HepG2 (cell line): Measurements from ENCODE around the gene CLASRP. TPM values are rescaled to one million over a fixed set of nuclear protein-coding genes. Genes with fewer than 3 reads are reported as not detected.

Experiments
- ATAC-seq: fragments of 200-7000 bp; cut with Tn5 transposase; 3 replicates; pipeline ENCODE4 v1.9.1; 2020; ENCODE audit warnings: mild to moderate bottlenecking, moderate library complexity
- BruUV-seq: library from RNA; stranded (reverse); fragments of 400-500 nt; replicated peaks from 2 replicates; lab custom pipeline; 2021; lab: Mats Ljungman, UMichigan
- CTCF ChIA-PET: fragments of 300-600 bp; formaldehyde crosslinking; extraction: SDS; loops from one replicate; lab custom pipeline; 2021; ENCODE audit warnings: low total read pairs, inconsistent platforms, low intra/inter-chr PET ratio; lab: Yijun Ruan, JAX
- POLR2A ChIA-PET: fragments of 350-600 bp; sonication (Branson Sonifier 250); formaldehyde crosslinking; loops from one replicate; lab custom pipeline; 2020; ENCODE audit warnings: antibody characterized with exemption, inconsistent platforms; lab: Yijun Ruan, JAX
- DNase-seq: peaks from one replicate; pipeline ENCODE4 v3.0.0-alpha.2; 2015; ENCODE audit warnings: low spot score
- FAIRE-seq: peaks from 3 replicates; lab custom pipeline; 2011; peaks lifted over from hg19 to GRCh38; lab: Jason Lieb, UNC
- H2AFZ ChIP-seq: one replicate; pipeline ENCODE4 v1.6.1; 2011; ENCODE audit warnings: low read length, inconsistent platforms
- H3K27ac ChIP-seq: fragments of 300-600 bp; 3 replicates; pipeline ENCODE4 v1.8.0; 2011; ENCODE audit warnings: mixed run types, mild to moderate bottlenecking, mixed read lengths, low read length, inconsistent platforms; ENCODE audit not compliant: insufficient read depth; ENCODE audit errors: extremely low read length
- H3K27me3 ChIP-seq, 2 experiments: fragments of 200-600 bp in 1 of 2; 2 replicates in 1 of 2; 3 replicates in 1 of 2; pipeline versions ENCODE4 v1.6.0 to v1.8.0; 2011; ENCODE audit warnings: low read length in 2 of 2, mild to moderate bottlenecking in 2 of 2, moderate library complexity in 2 of 2, inconsistent platforms in 1 of 2; ENCODE audit not compliant: insufficient read depth in 2 of 2, control insufficient read depth in 1 of 2
- H3K36me3 ChIP-seq, 2 experiments: fragments of 200-600 bp in 1 of 2; replicated peaks in 1 of 2; 2 replicates in 1 of 2; 3 replicates in 1 of 2; pipeline versions ENCODE4 v1.5.1 to v1.8.0; 2011; ENCODE audit warnings: low read length in 2 of 2, inconsistent platforms in 1 of 2; ENCODE audit not compliant: insufficient read depth in 2 of 2, control insufficient read depth in 1 of 2
- H3K4me1 ChIP-seq: 2 replicates; pipeline ENCODE4 v1.5.1; 2012; ENCODE audit warnings: low read length, inconsistent platforms; ENCODE audit not compliant: insufficient read depth
- H3K4me2 ChIP-seq: 2 replicates; pipeline ENCODE4 v1.6.0; 2011; ENCODE audit warnings: low read depth, low read length, inconsistent platforms
- H3K4me3 ChIP-seq, 3 experiments: fragments of 200-600 bp in 1 of 3; sonication (generic), shearing (Covaris generic) in 1 of 3; replicated peaks in 1 of 3; 2 replicates each; pipeline ENCODE4 v1.5.1; 2011 to 2016; ENCODE audit warnings: low read length in 3 of 3, inconsistent platforms in 2 of 3, low read depth in 2 of 3, mild to moderate bottlenecking in 2 of 3, control low read depth in 1 of 3, mixed read lengths in 1 of 3; ENCODE audit not compliant: insufficient read depth in 1 of 3
- H3K79me2 ChIP-seq: one replicate; pipeline ENCODE4 v1.6.1; 2011; ENCODE audit warnings: low read length, inconsistent platforms; ENCODE audit not compliant: insufficient read depth
- H3K9ac ChIP-seq: 2 replicates; pipeline ENCODE4 v1.6.0; 2011; ENCODE audit warnings: mild to moderate bottlenecking, low read depth, low read length, inconsistent platforms; ENCODE audit not compliant: insufficient read depth
- H3K9me3 ChIP-seq: 2 replicates; pipeline ENCODE4 v1.5.1; 2012; ENCODE audit warnings: mild to moderate bottlenecking, low read length
- H4K20me1 ChIP-seq: 2 replicates; pipeline ENCODE4 v1.6.0; 2011; ENCODE audit warnings: inconsistent platforms, mild to moderate bottlenecking, low read length, moderate library complexity; ENCODE audit not compliant: insufficient read depth
- GATA4 ChIP-seq: sonication (generic); IDR thresholded peaks from 2 replicates; pipeline ENCODE4 v1.6.1; 2016; ENCODE audit warnings: antibody characterized with exemption, low read depth, borderline replicate concordance
- HDAC6 ChIP-seq: fragments of 200-600 bp; sonication (generic); IDR thresholded peaks from 2 replicates; pipeline ENCODE4 v1.7.0; 2017; ENCODE audit warnings: mild to moderate bottlenecking, antibody characterized with exemption, low read length, low read depth
- NFRKB ChIP-seq: fragments of 450-650 bp; IDR thresholded peaks from 2 replicates; pipeline ENCODE4 v1.6.1; 2017
- NONO ChIP-seq, 2 experiments: fragments of 450-650 bp in 1 of 2; sonication (generic) in 1 of 2; formaldehyde crosslinking in 1 of 2; IDR thresholded peaks in 1 of 2; conservative IDR thresholded peaks in 1 of 2; 2 replicates each; pipeline versions ENCODE4 v1.6.1 to v1.8.0; 2017 to 2022; ENCODE audit warnings: mild to moderate bottlenecking in 1 of 2, missing genetic modification reagents in 1 of 2, moderate library complexity in 1 of 2
- PHF5A ChIP-seq: IDR thresholded peaks from one replicate; pipeline ENCODE4 v1.6.1; 2018; ENCODE audit warnings: low read depth, missing genetic modification reagents; ENCODE audit not compliant: unreplicated experiment
- TARDBP ChIP-seq: sonication (generic); formaldehyde crosslinking; IDR thresholded peaks from 2 replicates; pipeline ENCODE4 v1.8.0; 2022; ENCODE audit warnings: mild to moderate bottlenecking, missing genetic modification reagents
- TBP ChIP-seq: sonication (generic); formaldehyde crosslinking; IDR thresholded peaks from 2 replicates; pipeline ENCODE4 v1.5.0; 2020; ENCODE audit warnings: missing genetic modification reagents
- YEATS2 ChIP-seq: sonication (generic); formaldehyde crosslinking; IDR thresholded peaks from 2 replicates; pipeline ENCODE4 v1.4.0; 2020; ENCODE audit warnings: missing genetic modification reagents, borderline replicate concordance
- ZEB1 ChIP-seq: IDR thresholded peaks from 2 replicates; pipeline ENCODE4 v1.6.1; 2012; ENCODE audit warnings: mild to moderate bottlenecking, low read depth, inconsistent platforms; ENCODE audit not compliant: insufficient replicate concordance
- ZNF24 ChIP-seq: fragments of 450-650 bp; IDR thresholded peaks from 2 replicates; pipeline ENCODE4 v1.6.1; 2017; ENCODE audit warnings: antibody characterized with exemption, mild to moderate bottlenecking
- ZNF451 ChIP-seq: sonication (generic); formaldehyde crosslinking; IDR thresholded peaks from 2 replicates; pipeline ENCODE4 v1.5.0; 2020; ENCODE audit warnings: mild to moderate bottlenecking, missing genetic modification reagents
- ZNF547 ChIP-seq: sonication (generic); formaldehyde crosslinking; IDR thresholded peaks from 2 replicates; pipeline ENCODE4 v1.5.1; 2020; ENCODE audit warnings: mild to moderate bottlenecking, missing genetic modification reagents
- ZNF598 ChIP-seq: sonication (generic); formaldehyde crosslinking; IDR thresholded peaks from 2 replicates; pipeline ENCODE4 v1.5.1; 2020; ENCODE audit warnings: mild to moderate bottlenecking, missing genetic modification reagents, borderline replicate concordance
- ZNF746 ChIP-seq: sonication (generic); formaldehyde crosslinking; IDR thresholded peaks from 2 replicates; pipeline ENCODE4 v1.8.0; 2022; ENCODE audit warnings: mild to moderate bottlenecking, missing genetic modification reagents
- ZNF766 ChIP-seq: sonication (generic); formaldehyde crosslinking; IDR thresholded peaks from 2 replicates; pipeline ENCODE4 v1.5.0; 2020; ENCODE audit warnings: missing genetic modification reagents, borderline replicate concordance
- WGBS: methylation state at CpG from one replicate; pipeline ENCODE4 v1.1.6; 2017; ENCODE audit warnings: low lambda C conversion rate; 5-methylcytosine and 5-hydroxymethylcytosine counted together
- in situ Hi-C: cut with HindIII; loops from 2 replicates; pipeline ENCODE4 v1.10.0; 2017; ENCODE audit warnings: low pct_unique_long_range_greater_than_20kb; ENCODE audit not compliant: extremely low pct_ligation_motif_present
- intact Hi-C: fragments of 100-400 bp; cut with micrococcal nuclease; formaldehyde crosslinking; loops from one replicate; pipeline ENCODE4 v1.10.0; 2022; ENCODE audit not compliant: unreplicated experiment
- polyA plus RNA-seq, 8 experiments: library from polyadenylated mRNA; depleted of rRNA in 3 of 8; stranded (reverse) in 7 of 8; unstranded in 1 of 8; fragments of >200 nt; fragmentation: Illumina TruSeq in 4 of 8; extraction: Trizol in 4 of 8; gene quantifications; 2 replicates each; pipeline versions ENCODE4 v1.2.1 to v1.2.3, GENCODE V29; 2011 to 2016; ENCODE audit warnings: low read depth in 4 of 8, missing spikeins in 1 of 8, mixed read lengths in 1 of 8; ENCODE audit not compliant: insufficient read depth in 1 of 8
- total RNA-seq, 5 experiments: library from RNA; depleted of rRNA; stranded (reverse); fragments of >200 nt; fragmentation: Illumina TruSeq; extraction: Trizol; gene quantifications; 2 replicates each; pipeline ENCODE4 v1.2.3, GENCODE V29; 2016; ENCODE audit warnings: low read depth in 1 of 5
- TF ChIP-seq, protein P1 (sequence below): sonication (generic); formaldehyde crosslinking; IDR thresholded peaks from 2 replicates; pipeline ENCODE4 v1.8.1; 2023; ENCODE audit warnings: mild to moderate bottlenecking, inconsistent platforms, moderate library complexity, missing genetic modification reagents, borderline replicate concordance
- TF ChIP-seq, protein P2 (sequence below): sonication (generic); formaldehyde crosslinking; IDR thresholded peaks from 2 replicates; pipeline ENCODE4 v1.4.0; 2020; ENCODE audit warnings: mild to moderate bottlenecking, low read depth, missing genetic modification reagents

Gene CLASRP
- total and polyA plus RNA-seq, 2 of the 13 experiments (the other 11 are each of a cell fraction or from before 2014, with no cell fraction given), result 32.0 to 51.4 TPM

DNA sequence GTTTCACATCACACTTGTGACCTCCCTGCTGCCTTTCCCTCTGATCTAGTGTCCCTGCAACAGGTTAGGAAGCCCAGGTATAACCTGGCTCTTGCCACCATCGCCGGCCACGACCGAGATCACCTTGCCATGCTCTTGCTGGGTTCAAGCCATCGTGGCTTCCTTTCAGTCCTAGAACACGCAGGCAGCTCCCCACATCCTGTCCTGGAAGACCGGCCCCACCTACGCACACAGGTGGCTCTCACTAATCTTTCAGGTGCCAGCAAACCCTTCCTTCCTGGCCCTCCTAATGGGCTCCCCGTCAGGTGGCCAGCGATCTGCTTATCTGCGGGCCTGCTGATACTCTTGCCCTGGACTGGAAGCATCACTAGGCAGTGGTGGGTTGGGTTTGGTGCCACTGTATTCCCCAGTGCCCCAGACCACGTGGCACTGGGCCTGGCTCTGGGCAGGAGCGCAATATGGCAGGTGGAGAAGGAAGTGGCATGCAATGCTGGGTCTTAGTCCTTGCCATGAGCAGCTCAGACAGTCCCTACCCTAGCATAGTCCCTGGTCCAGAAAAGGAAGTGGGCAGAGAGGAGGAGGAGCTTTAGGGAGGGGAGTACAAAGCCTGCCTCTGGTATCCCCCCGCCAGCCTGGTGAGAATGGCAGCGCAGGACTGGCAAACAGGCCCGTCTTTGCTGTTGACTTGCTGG, 66.0 kb downstream of the CLASRP start:
- no peak overlapping the region for H2AFZ ChIP-seq
- peaks cover 93% of the 10 kb centered on the region for H3K79me2 ChIP-seq
- intact Hi-C loops, result loop anchor here (1.0 kb wide), 1 partner anchor 21 kb away; no protein-coding TSS in a partner anchor
- ChIA-PET CTCF (interaction anchor here (1.1 kb wide), 1 partner anchor 21 kb away, joined by 3 read pairs; no protein-coding TSS in a partner anchor), POLR2A (interaction anchor here (1.4 to 2.2 kb wide), 5 partner anchors 12 to 74 kb away, joined by 5 to 30 read pairs (median 6); partner anchors contain the start of genes BLOC1S3, GEMIN7 and PPP1R37)
- WGBS, result 95% methylated on average over 16 of the region's 16 CpGs
- no peak for FAIRE-seq
- DNase-seq, result no peak
- no peaks in the 10 kb centered on the region for H3K9me3 ChIP-seq
- H3K4me3 ChIP-seq, result 0 out of 6 replicates have a peak overlapping the region, but pooled peaks of 1 of the 3 experiments have one; percentile 65
- no peaks in the 10 kb centered on the region for H3K27me3 ChIP-seq
- no peak for ATAC-seq
- H3K9ac ChIP-seq, result peak overlapping the region; percentile 58; the same call in 1 of the 2 replicates
- H4K20me1 ChIP-seq, result peaks cover 11% of the 10 kb centered on the region
- H3K27ac ChIP-seq, result peak overlapping the region; percentile 75
- H3K36me3 ChIP-seq, result peaks cover 0 to 15% of the 10 kb centered on the region in 2 experiments; a peak in 3 of 5 replicates
- no TSS peak for BruUV-seq
- TF ChIP-seq PHF5A, result no peak
- no peak for TF ChIP-seq HDAC6
- TF ChIP-seq ZNF451 (CRISPR knock-in tag), result no peak
- no peak for TF ChIP-seq NONO (IDR thresholded peaks at IDR 0.05)
- TF ChIP-seq NONO (CRISPR knock-in tag; conservative IDR thresholded peaks at IDR 0.05), result no peak
- TF ChIP-seq ZNF766 (CRISPR knock-in tag), result no peak
- TF ChIP-seq GATA4, result no peak
- no peak for TF ChIP-seq TARDBP (CRISPR knock-in tag)
- no peak for TF ChIP-seq ZNF598
- TF ChIP-seq, protein P1, sequence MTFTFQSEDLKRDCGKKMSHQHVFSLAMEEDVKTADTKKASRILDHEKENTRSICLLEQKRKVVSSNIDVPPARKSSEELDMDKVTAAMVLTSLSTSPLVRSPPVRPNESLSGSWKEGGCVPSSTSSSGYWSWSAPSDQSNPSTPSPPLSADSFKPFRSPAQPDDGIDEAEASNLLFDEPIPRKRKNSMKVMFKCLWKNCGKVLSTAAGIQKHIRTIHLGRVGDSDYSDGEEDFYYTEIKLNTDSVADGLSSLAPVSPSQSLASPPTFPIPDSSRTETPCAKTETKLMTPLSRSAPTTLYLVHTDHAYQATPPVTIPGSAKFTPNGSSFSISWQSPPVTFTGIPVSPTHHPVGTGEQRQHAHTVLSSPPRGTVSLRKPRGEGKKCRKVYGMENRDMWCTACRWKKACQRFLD, result no peak
- no peak for TF ChIP-seq ZNF746 (CRISPR knock-in tag)
- TF ChIP-seq YEATS2 (CRISPR knock-in tag), result no peak
- TF ChIP-seq ZEB1, result no peak
- TF ChIP-seq TBP (CRISPR knock-in tag), result no peak
- TF ChIP-seq NFRKB, result no peak
- no peak for TF ChIP-seq ZNF24
- no peak for TF ChIP-seq ZNF547 (CRISPR knock-in tag)
- TF ChIP-seq, protein P2, sequence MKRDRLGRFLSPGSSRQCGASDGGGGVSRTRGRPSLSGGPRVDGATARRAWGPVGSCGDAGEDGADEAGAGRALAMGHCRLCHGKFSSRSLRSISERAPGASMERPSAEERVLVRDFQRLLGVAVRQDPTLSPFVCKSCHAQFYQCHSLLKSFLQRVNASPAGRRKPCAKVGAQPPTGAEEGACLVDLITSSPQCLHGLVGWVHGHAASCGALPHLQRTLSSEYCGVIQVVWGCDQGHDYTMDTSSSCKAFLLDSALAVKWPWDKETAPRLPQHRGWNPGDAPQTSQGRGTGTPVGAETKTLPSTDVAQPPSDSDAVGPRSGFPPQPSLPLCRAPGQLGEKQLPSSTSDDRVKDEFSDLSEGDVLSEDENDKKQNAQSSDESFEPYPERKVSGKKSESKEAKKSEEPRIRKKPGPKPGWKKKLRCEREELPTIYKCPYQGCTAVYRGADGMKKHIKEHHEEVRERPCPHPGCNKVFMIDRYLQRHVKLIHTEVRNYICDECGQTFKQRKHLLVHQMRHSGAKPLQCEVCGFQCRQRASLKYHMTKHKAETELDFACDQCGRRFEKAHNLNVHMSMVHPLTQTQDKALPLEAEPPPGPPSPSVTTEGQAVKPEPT, result no peak
- in situ Hi-C loops, result no loop called here
- peak overlapping the region; percentile 76 for H3K4me2 ChIP-seq
- H3K4me1 ChIP-seq, result peaks cover 60% of the 10 kb centered on the region
